ENCODE results near the gene CYBA. TPM values are rescaled to one million over a fixed set of nuclear protein-coding genes. Genes with fewer than 3 reads are reported as not detected.

Gene CYBA
- polyA plus RNA-seq, 1 donor from 2014 or later = 6.3 TPM

- Histone ChIP-seq H3K27me3 (ENCODE audit: insufficient read depth, low read depth, low read length) (no peaks in the 10 kb centered on the region), H3K27ac (ENCODE audit: low read length) (no peak overlapping the region), H3K4me2 (ENCODE audit: low read length) (no peak overlapping the region), H3K79me2 (replicated peaks; ENCODE audit: insufficient read depth, low read length) (no peaks in the 10 kb centered on the region), H2AFZ (ENCODE audit: low read depth, low read length) (no peak overlapping the region), H3K9me2 (ENCODE audit: insufficient read depth, low read length) (no peaks in the 10 kb centered on the region), H3K9ac (ENCODE audit: low read length) (no peak overlapping the region), H3F3A (ENCODE audit: insufficient read depth, low read length, poor library complexity, severe bottlenecking) (no peaks in the 10 kb centered on the region), H4K20me1 (ENCODE audit: insufficient read depth) (no peaks in the 10 kb centered on the region), H3K36me3 (ENCODE audit: insufficient read depth, low read length) (no peaks in the 10 kb centered on the region), H3K4me3 (ENCODE audit: low read length) (no peak overlapping the region), H3K9me3 (ENCODE audit: low read length) (no peaks in the 10 kb centered on the region)
- TF ChIP-seq CTCF (IDR thresholded peaks at IDR 0.05; ENCODE audit: poor library complexity, severe bottlenecking) (no peak), MXI1 (conservative IDR thresholded peaks at IDR 0.05; ENCODE audit: poor library complexity, severe bottlenecking) (no peak)
Observed at GRCh38 chr16:88695218-88695617, 44.4 kb upstream of the CYBA start.

GRCh38 chr16:88694221-88695087 lies 43.6 kb upstream of the CYBA start:
- H4K20me1 ChIP-seq (ENCODE audit: insufficient read depth) = no peaks in the 10 kb centered on the region
- no peak overlapping the region for H3K4me3 ChIP-seq (ENCODE audit: low read length)
- no peak for TF ChIP-seq REST (IDR thresholded peaks at IDR 0.05; ENCODE audit: borderline replicate concordance)
- no peak for TF ChIP-seq MXI1 (conservative IDR thresholded peaks at IDR 0.05; ENCODE audit: poor library complexity, severe bottlenecking)
- no peak for TF ChIP-seq CTCF (IDR thresholded peaks at IDR 0.05; ENCODE audit: poor library complexity, severe bottlenecking)
- TF ChIP-seq RAD21 (conservative IDR thresholded peaks at IDR 0.05) = no peak
- no peaks in the 10 kb centered on the region for H3F3A ChIP-seq (ENCODE audit: insufficient read depth, low read length, poor library complexity, severe bottlenecking)
- H3K9ac ChIP-seq (ENCODE audit: low read length) = no peak overlapping the region
- no peaks in the 10 kb centered on the region for H3K9me3 ChIP-seq (ENCODE audit: low read length)
- no peaks in the 10 kb centered on the region for H3K36me3 ChIP-seq (ENCODE audit: insufficient read depth, low read length)
- no peaks in the 10 kb centered on the region for H3K79me2 ChIP-seq (replicated peaks; ENCODE audit: insufficient read depth, low read length)
- H3K27ac ChIP-seq (ENCODE audit: low read length) = no peak overlapping the region
- no peaks in the 10 kb centered on the region for H3K9me2 ChIP-seq (ENCODE audit: insufficient read depth, low read length)
- no peak overlapping the region for H2AFZ ChIP-seq (ENCODE audit: low read depth, low read length)
- no peaks in the 10 kb centered on the region for H3K27me3 ChIP-seq (ENCODE audit: insufficient read depth, low read depth, low read length)
- no peak overlapping the region for H3K4me2 ChIP-seq (ENCODE audit: low read length)
